Endothelial cell of umbilical vein (primary cell): ENCODE results near the gene SMYD4. TPM values are rescaled to one million over a fixed set of nuclear protein-coding genes. Genes with fewer than 3 reads are reported as not detected.
"Not testable (repeated sequence)": the region's sequence is repeated elsewhere in the genome, so short reads cannot be mapped to it uniquely, and the experiment has no call there.

Experiments used
- BruUV-seq: library from RNA; stranded (reverse); fragments of 400-500 nt; replicated peaks from 2 replicates; lab custom pipeline; 2021; lab: Mats Ljungman, UMichigan
- CTCF ChIA-PET: fragments of 300-600, 350-600 bp; sonication (Branson Sonifier 250); formaldehyde crosslinking; loops from one replicate; lab custom pipeline; 2021; ENCODE audit warnings: antibody characterized with exemption, inconsistent platforms; lab: Charles Lee
- POLR2A ChIA-PET: fragments of 300-600, 350-600 bp; sonication (Branson Sonifier 250); formaldehyde crosslinking; loops from one replicate; lab custom pipeline; 2021; ENCODE audit warnings: antibody characterized with exemption, inconsistent platforms; lab: Charles Lee
- DNase-seq: peaks from one replicate; pipeline ENCODE4 v3.0.0-alpha.2; 2011; ENCODE audit warnings: low read depth, low spot score
- FAIRE-seq: peaks from 2 replicates; lab custom pipeline; 2011; peaks lifted over from hg19 to GRCh38; lab: Jason Lieb, UNC
- H2AFZ ChIP-seq: 2 replicates; pipeline ENCODE4 v1.6.0; 2012; ENCODE audit warnings: low read depth, low read length, control low read depth, inconsistent platforms
- H3K27ac ChIP-seq: 2 replicates; pipeline ENCODE4 v1.5.1; 2011; ENCODE audit warnings: low read depth, mild to moderate bottlenecking, control low read depth, low read length, moderate library complexity; ENCODE audit not compliant: insufficient read depth
- H3K27me3 ChIP-seq, 2 experiments: 2 replicates each; pipeline versions ENCODE4 v1.6.0 to v1.6.1; 2011; ENCODE audit warnings: low read length in 2 of 2, mixed read lengths in 1 of 2; ENCODE audit not compliant: control insufficient read depth in 2 of 2, insufficient read depth in 2 of 2
- H3K36me3 ChIP-seq, 2 experiments: 2 replicates in 1 of 2; 3 replicates in 1 of 2; pipeline ENCODE4 v1.5.1; 2011; ENCODE audit warnings: low read length in 2 of 2, mild to moderate bottlenecking in 1 of 2, moderate library complexity in 1 of 2; ENCODE audit not compliant: control insufficient read depth in 2 of 2, insufficient read depth in 2 of 2; ENCODE audit errors: extremely low read depth in 1 of 2
- H3K4me1 ChIP-seq: 3 replicates; pipeline ENCODE4 v1.5.1; 2011; ENCODE audit warnings: mild to moderate bottlenecking, low read length; ENCODE audit not compliant: control insufficient read depth, insufficient read depth; ENCODE audit errors: extremely low read depth
- H3K4me2 ChIP-seq: 2 replicates; pipeline ENCODE4 v1.6.1; 2011; ENCODE audit warnings: low read length, control low read depth, mixed read lengths; ENCODE audit not compliant: insufficient read depth
- H3K4me3 ChIP-seq, 3 experiments: fragments of 200-600 bp in 1 of 3; sonication (generic), shearing (Covaris generic) in 1 of 3; replicated peaks in 1 of 3; 2 replicates each; pipeline ENCODE4 v1.5.1; 2011 to 2016; ENCODE audit warnings: control low read depth in 3 of 3, low read length in 3 of 3, mild to moderate bottlenecking in 2 of 3, inconsistent platforms in 1 of 3, low read depth in 1 of 3, moderate library complexity in 1 of 3; ENCODE audit not compliant: insufficient read depth in 1 of 3
- H3K79me2 ChIP-seq: 2 replicates; pipeline ENCODE4 v1.6.0; 2012; ENCODE audit warnings: low read length, inconsistent platforms; ENCODE audit not compliant: control insufficient read depth, insufficient read depth
- H3K9ac ChIP-seq: replicated peaks from 2 replicates; pipeline ENCODE3; 2011; ENCODE audit warnings: low read length, control low read depth; ENCODE audit not compliant: insufficient read depth; ENCODE audit errors: extremely low read depth
- H3K9me1 ChIP-seq: replicated peaks from 3 replicates; pipeline ENCODE4 v1.6.0; 2011; ENCODE audit warnings: mild to moderate bottlenecking, low read length; ENCODE audit not compliant: control insufficient read depth, insufficient read depth; ENCODE audit errors: extremely low read depth
- H3K9me3 ChIP-seq: replicated peaks from 2 replicates; pipeline ENCODE4 v1.5.1; 2012; ENCODE audit warnings: low read length, inconsistent platforms; ENCODE audit not compliant: control insufficient read depth, insufficient read depth
- H4K20me1 ChIP-seq: replicated peaks from 2 replicates; pipeline ENCODE3; 2011; ENCODE audit warnings: mild to moderate bottlenecking, low read length; ENCODE audit not compliant: control insufficient read depth, insufficient read depth; ENCODE audit errors: extremely low read depth
- CTCF ChIP-seq, 2 donors: IDR thresholded peaks; 1 replicate in 1 of 2; 2 replicates in 1 of 2; pipeline ENCODE4 v1.5.1; 2011; ENCODE audit warnings: low read length in 2 of 2, mild to moderate bottlenecking in 2 of 2, moderate library complexity in 2 of 2, control low read depth in 1 of 2, inconsistent platforms in 1 of 2, low read depth in 1 of 2; ENCODE audit not compliant: insufficient read depth in 1 of 2; ENCODE audit errors: extremely low read depth in 1 of 2
- EZH2 ChIP-seq: IDR thresholded peaks from 2 replicates; pipeline ENCODE4 v1.6.1; 2012; ENCODE audit warnings: borderline replicate concordance, low read depth, mild to moderate bottlenecking, moderate library complexity, low read length, inconsistent platforms; ENCODE audit not compliant: severe bottlenecking
- FOS ChIP-seq: IDR thresholded peaks from 2 replicates; pipeline ENCODE4 v1.6.1; 2011; ENCODE audit warnings: mild to moderate bottlenecking, low read length, moderate library complexity, borderline replicate concordance; ENCODE audit not compliant: insufficient read depth
- GATA2 ChIP-seq: IDR thresholded peaks from 2 replicates; pipeline ENCODE4 v1.7.0; 2011; ENCODE audit warnings: low read depth, mild to moderate bottlenecking, moderate library complexity, mixed read lengths, low read length; ENCODE audit not compliant: insufficient read length, insufficient read depth
- JUN ChIP-seq: IDR thresholded peaks from 2 replicates; pipeline ENCODE4 v1.6.1; 2011; ENCODE audit warnings: borderline replicate concordance, low read depth; ENCODE audit not compliant: insufficient read length, insufficient read depth
- MYC ChIP-seq: IDR thresholded peaks from one replicate; pipeline ENCODE4 v1.6.1; 2011; ENCODE audit warnings: mild to moderate bottlenecking, low read depth, low read length
- POLR2A ChIP-seq: IDR thresholded peaks from 2 replicates; pipeline ENCODE4 v1.6.1; 2012; ENCODE audit warnings: low read depth, mild to moderate bottlenecking, control low read depth, low read length
- POLR2AphosphoS5 ChIP-seq: IDR thresholded peaks from 2 replicates; pipeline ENCODE4 v1.6.1; 2012; ENCODE audit warnings: low read depth, mild to moderate bottlenecking, control low read depth, low read length, moderate library complexity; ENCODE audit not compliant: insufficient read depth
- dilution Hi-C: fragments of 300-500 bp; cut with MboI; formaldehyde crosslinking; loops from one replicate; pipeline ENCODE4 v1.15.0; 2019; ENCODE audit warnings: low sequenced_read_pairs; ENCODE audit not compliant: extremely low pct_ligation_motif_present
- intact Hi-C: fragments of 100-400 bp; cut with micrococcal nuclease; formaldehyde crosslinking; loops from one replicate; pipeline ENCODE4 v1.10.0; 2022
- polyA plus RNA-seq, 4 experiments: library from polyadenylated mRNA; depleted of rRNA in 3 of 4; stranded (reverse) in 3 of 4; unstranded in 1 of 4; fragments of >200 nt; gene quantifications; 2 replicates each; pipeline versions ENCODE4 v1.2.1 to v1.2.3, GENCODE V29; 2011 to 2012; ENCODE audit warnings: missing spikeins in 1 of 4
- total RNA-seq: library from RNA; stranded (reverse); gene quantifications from 2 replicates; pipeline ENCODE4 v1.2.3, GENCODE V29; 2021
- TF ChIP-seq, protein P1 (sequence below): IDR thresholded peaks from 2 replicates; pipeline ENCODE4 v1.6.1; 2011; ENCODE audit not compliant: insufficient read depth, insufficient read length

The SMYD4 gene
- total and polyA plus RNA-seq, 2 donors (not counting 3 experiments of a cell fraction or from before 2014, with no cell fraction given), result 6.0 to 14.6 TPM

DNA sequence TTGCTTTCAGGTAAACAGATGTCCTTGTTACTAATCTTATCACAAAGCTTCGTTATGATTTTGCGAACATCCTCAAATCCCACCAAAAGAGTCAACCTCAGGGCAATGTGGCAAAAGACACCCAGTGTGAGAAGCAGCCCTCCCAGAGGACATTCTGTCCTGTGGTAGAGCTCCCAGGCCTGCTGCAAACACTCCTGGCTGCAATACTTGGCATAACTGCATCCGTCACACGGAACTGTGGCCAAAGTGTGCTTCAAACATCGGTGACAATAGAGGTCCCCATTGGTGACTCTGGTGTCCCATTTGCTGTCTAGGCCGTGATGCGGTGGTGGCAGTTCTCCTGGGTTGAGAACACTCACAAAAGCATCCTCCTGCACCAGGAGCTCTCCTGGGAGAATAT lies 29.5 kb downstream of the SMYD4 start:
- intact Hi-C loops, result no loop called here
- ChIA-PET POLR2A (no interaction called here), CTCF (interaction anchor here (0.7 to 1.3 kb wide), 3 partner anchors 13 to 79 kb away, joined by 3 read pairs; no protein-coding TSS in a partner anchor)
- dilution Hi-C loops, result no loop called here
- Histone ChIP-seq H3K36me3 (peaks cover 5 to 9% of the 10 kb centered on the region in 2 experiments), H2AFZ (no peak overlapping the region), H3K4me2 (no peak overlapping the region), H3K4me1 (no peaks in the 10 kb centered on the region), H3K79me2 (peaks cover 1% of the 10 kb centered on the region), H3K27ac (no peak overlapping the region), H3K9me1 (no peaks in the 10 kb centered on the region), H3K9ac (no peak overlapping the region), H3K9me3 (no peaks in the 10 kb centered on the region), H4K20me1 (no peaks in the 10 kb centered on the region), H3K4me3 (no peak overlapping the region), H3K27me3 (no peaks in the 10 kb centered on the region)
- no TSS peak for BruUV-seq
- FAIRE-seq (no peak), DNase-seq (no peak)
- TF ChIP-seq, protein P1, sequence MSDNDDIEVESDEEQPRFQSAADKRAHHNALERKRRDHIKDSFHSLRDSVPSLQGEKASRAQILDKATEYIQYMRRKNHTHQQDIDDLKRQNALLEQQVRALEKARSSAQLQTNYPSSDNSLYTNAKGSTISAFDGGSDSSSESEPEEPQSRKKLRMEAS, result no peak
- no peak for TF ChIP-seq POLR2A
- TF ChIP-seq CTCF (IDR thresholded peaks at IDR 0.05; ENCODE audit: extremely low read depth in 1 of 2, insufficient read depth in 1 of 2, low read depth in 1 of 2, low read length in 2 of 2), result no peak
- TF ChIP-seq POLR2AphosphoS5, result no peak
- TF ChIP-seq MYC, result no peak
- TF ChIP-seq EZH2, result no peak
- no peak for TF ChIP-seq FOS
- no peak for TF ChIP-seq GATA2
- TF ChIP-seq JUN, result no peak

- CTCF ChIA-PET, result interaction anchor here (1.1 to 1.7 kb wide), 2 partner anchors 16 to 68 kb away, joined by 3 read pairs; no protein-coding TSS in a partner anchor
- H3K4me1 ChIP-seq, H3K79me2 ChIP-seq, intact Hi-C loops, FAIRE-seq, dilution Hi-C loops, POLR2A ChIA-PET, H3K4me2 ChIP-seq, H2AFZ ChIP-seq, H3K9me3 ChIP-seq, H3K27ac ChIP-seq, H3K4me3 ChIP-seq, H3K9me1 ChIP-seq, H3K9ac ChIP-seq, H3K27me3 ChIP-seq, DNase-seq, BruUV-seq, H3K36me3 ChIP-seq, H4K20me1 ChIP-seq: not testable (repeated sequence)
These were observed 31.9 kb downstream of the SMYD4 start for GRCh38 chr17:1797846-1798245.
